ENCODE results near the gene BCL11A. TPM values are rescaled to one million over a fixed set of nuclear protein-coding genes. Genes with fewer than 3 reads are reported as not detected.

The BCL11A gene
- total and polyA plus RNA-seq, 2 of the 13 experiments (the other 11 are each of a cell fraction or from before 2014, with no cell fraction given): not detected

DNA sequence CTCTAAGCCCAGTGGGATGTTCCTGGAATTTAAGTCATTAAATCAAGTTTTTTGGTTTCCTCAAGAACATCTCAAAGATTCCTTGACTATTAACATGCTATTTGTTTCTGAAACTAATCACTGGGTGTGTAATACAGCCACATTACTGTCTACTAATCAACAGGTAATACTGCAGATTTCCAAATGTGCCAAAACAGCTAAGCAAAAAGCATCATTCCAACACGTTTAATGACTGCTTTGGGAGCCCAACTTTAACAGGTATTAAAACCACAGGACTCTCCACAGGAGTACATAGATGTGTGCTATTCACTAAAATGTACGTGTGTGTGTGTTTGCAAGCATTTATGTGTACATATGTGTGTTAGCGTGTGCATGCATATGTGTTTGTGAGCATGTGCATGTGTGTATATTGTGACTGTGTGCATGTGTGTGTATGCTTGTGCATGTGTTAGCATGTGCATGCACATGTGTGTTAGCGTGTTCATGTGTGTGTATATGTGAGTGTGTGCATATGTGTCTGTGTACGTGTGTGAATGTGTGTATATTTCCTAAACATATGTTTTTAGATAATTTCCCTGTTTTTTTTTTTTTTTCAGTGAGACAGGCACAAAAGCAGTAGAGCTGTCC is 80.7 kb downstream of the BCL11A start:
- Histone ChIP-seq H4K20me1 (ENCODE audit: insufficient read depth, low read length) (no peaks in the 10 kb centered on the region), H3K9ac (ENCODE audit: insufficient read depth, low read depth, low read length) (no peak overlapping the region), H3K4me2 (ENCODE audit: low read depth, low read length) (no peak overlapping the region), H3K27me3 (ENCODE audit: control insufficient read depth in 1 of 2, insufficient read depth in 2 of 2, low read length in 2 of 2) (peaks cover 0 to 18% of the 10 kb centered on the region in 2 experiments; a peak in 3 of 5 replicates), H3K36me3 (replicated peaks in 1 of 2; ENCODE audit: control insufficient read depth in 1 of 2, insufficient read depth in 2 of 2, low read length in 2 of 2) (no peaks in the 10 kb centered on the region), H3K9me3 (ENCODE audit: low read length) (no peaks in the 10 kb centered on the region), H3K4me1 (ENCODE audit: insufficient read depth, low read length) (peaks cover 7% of the 10 kb centered on the region; the same call in 1 of the 2 replicates), H3K79me2 (ENCODE audit: insufficient read depth, low read length) (no peaks in the 10 kb centered on the region), H3K27ac (ENCODE audit: extremely low read length, insufficient read depth, low read length) (no peak overlapping the region), H2AFZ (ENCODE audit: low read length) (no peak overlapping the region), H3K4me3 (replicated peaks in 1 of 3; ENCODE audit: insufficient read depth in 1 of 3, low read depth in 2 of 3, low read length in 3 of 3) (no peak overlapping the region)
- FAIRE-seq: peak; percentile 44
- no peak for DNase-seq (ENCODE audit: low spot score)
- BruUV-seq (replicated peaks): no TSS peak
- no peak for TF ChIP-seq ZSCAN29 (CRISPR knock-in tag; conservative IDR thresholded peaks at IDR 0.05)
- peak; percentile 97 for TF ChIP-seq MNT (IDR thresholded peaks at IDR 0.05)
- whole genome bisulfite sequencing (ENCODE audit: low lambda C conversion rate): 23% methylated on average over 5 of the region's 5 CpGs
- POLR2A ChIA-PET: no interaction called here
- CTCF ChIA-PET (ENCODE audit: low intra/inter-chr PET ratio, low total read pairs): no interaction called here
- no peak for ATAC-seq
- intact Hi-C loops (cut with micrococcal nuclease; ENCODE audit: unreplicated experiment): no loop called here
- in situ Hi-C loops (cut with HindIII; ENCODE audit: extremely low pct_ligation_motif_present, low pct_unique_long_range_greater_than_20kb): no loop called here

- intact Hi-C loops (cut with micrococcal nuclease; ENCODE audit: unreplicated experiment): no loop called here
- ChIA-PET CTCF (ENCODE audit: low intra/inter-chr PET ratio, low total read pairs) (no interaction called here), POLR2A (no interaction called here)
- H3K4me2 ChIP-seq (ENCODE audit: low read depth, low read length): no peak overlapping the region
- no peaks in the 10 kb centered on the region for H3K9me3 ChIP-seq (ENCODE audit: low read length)
- H2AFZ ChIP-seq (ENCODE audit: low read length): no peak overlapping the region
- no peaks in the 10 kb centered on the region for H3K36me3 ChIP-seq (replicated peaks in 1 of 2; ENCODE audit: control insufficient read depth in 1 of 2, insufficient read depth in 2 of 2, low read length in 2 of 2)
- DNase-seq (ENCODE audit: low spot score): no peak
- H3K9ac ChIP-seq (ENCODE audit: insufficient read depth, low read depth, low read length): no peak overlapping the region
- 52% methylated on average over 5 of the region's 5 CpGs for WGBS (ENCODE audit: low lambda C conversion rate)
- H3K4me3 ChIP-seq (replicated peaks in 1 of 3; ENCODE audit: insufficient read depth in 1 of 3, low read depth in 2 of 3, low read length in 3 of 3): no peak overlapping the region
- no peaks in the 10 kb centered on the region for H4K20me1 ChIP-seq (ENCODE audit: insufficient read depth, low read length)
- no peak for FAIRE-seq
- in situ Hi-C loops (cut with HindIII; ENCODE audit: extremely low pct_ligation_motif_present, low pct_unique_long_range_greater_than_20kb): no loop called here
- H3K27ac ChIP-seq (ENCODE audit: extremely low read length, insufficient read depth, low read length): no peak overlapping the region
- no peaks in the 10 kb centered on the region for H3K79me2 ChIP-seq (ENCODE audit: insufficient read depth, low read length)
- ATAC-seq: no peak
- H3K4me1 ChIP-seq (ENCODE audit: insufficient read depth, low read length): peaks cover 7% of the 10 kb centered on the region; the same call in 1 of the 2 replicates
- H3K27me3 ChIP-seq (ENCODE audit: control insufficient read depth in 1 of 2, insufficient read depth in 2 of 2, low read length in 2 of 2): peaks cover 0 to 18% of the 10 kb centered on the region in 2 experiments; a peak in 3 of 5 replicates
- no TSS peak for BruUV-seq (replicated peaks)
- TF ChIP-seq ZNF678 (CRISPR knock-in tag; IDR thresholded peaks at IDR 0.05) (no peak), BCL6 (CRISPR knock-in tag; IDR thresholded peaks at IDR 0.05) (no peak), ZNF737 (CRISPR knock-in tag; IDR thresholded peaks at IDR 0.05; ENCODE audit: borderline replicate concordance) (no peak), E2F1 (CRISPR knock-in tag; IDR thresholded peaks at IDR 0.05) (no peak), AGO1 (IDR thresholded peaks at IDR 0.05; ENCODE audit: low read depth, low read length, poor library complexity, severe bottlenecking) (no peak), ZNF615 (CRISPR knock-in tag; IDR thresholded peaks at IDR 0.05; ENCODE audit: borderline replicate concordance) (no peak), ZBTB42 (CRISPR knock-in tag; IDR thresholded peaks at IDR 0.05) (no peak), ZNF343 (CRISPR knock-in tag; IDR thresholded peaks at IDR 0.05) (no peak), HNRNPH1 (optimal IDR thresholded peaks at IDR 0.05; ENCODE audit: low read depth, low read length) (no peak), ZNF749 (CRISPR knock-in tag; IDR thresholded peaks at IDR 0.05; ENCODE audit: borderline replicate concordance) (no peak), ZNF274 (CRISPR knock-in tag; IDR thresholded peaks at IDR 0.05) (no peak), XBP1 (CRISPR knock-in tag; IDR thresholded peaks at IDR 0.05) (no peak), HNRNPUL1 (IDR thresholded peaks at IDR 0.05; ENCODE audit: low read depth, low read length) (no peak), ZNF282 (IDR thresholded peaks at IDR 0.05; ENCODE audit: partially characterized antibody) (no peak)
- TF ChIP-seq, protein P1, sequence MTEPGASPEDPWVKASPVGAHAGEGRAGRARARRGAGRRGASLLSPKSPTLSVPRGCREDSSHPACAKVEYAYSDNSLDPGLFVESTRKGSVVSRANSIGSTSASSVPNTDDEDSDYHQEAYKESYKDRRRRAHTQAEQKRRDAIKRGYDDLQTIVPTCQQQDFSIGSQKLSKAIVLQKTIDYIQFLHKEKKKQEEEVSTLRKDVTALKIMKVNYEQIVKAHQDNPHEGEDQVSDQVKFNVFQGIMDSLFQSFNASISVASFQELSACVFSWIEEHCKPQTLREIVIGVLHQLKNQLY (CRISPR knock-in tag; IDR thresholded peaks at IDR 0.05): no peak
Measured at GRCh38 chr2:60472041-60472440, 81.4 kb downstream of the BCL11A start.

Data from HepG2 (cell line).